ENCODE measurements around the gene PIGU.

- TF ChIP-seq CTCF (conservative IDR thresholded peaks at IDR 0.05 in 1 of 2, IDR thresholded peaks at IDR 0.05 in 1 of 2; ENCODE audit: low read depth in 1 of 2, low read length in 2 of 2) (no peak), EZH2 (IDR thresholded peaks at IDR 0.05; ENCODE audit: low read length, missing control alignments) (no peak)
These were observed 47.0 kb downstream of the PIGU start for GRCh38 chr20:34629904-34630303.
